HEK293 (cell line): ENCODE data around the gene KRT8.
A peak's percentile ranks its signal among the peaks of the same experiment; 100 is the strongest.

ENCODE experiments used
- KLF16 ChIP-seq: fragments of 450-650 bp; formaldehyde crosslinking; IDR thresholded peaks from 2 replicates; pipeline ENCODE4 v1.5.1; 2017; ENCODE audit warnings: missing biosample characterization, missing genetic modification characterization
- KLF8 ChIP-seq: fragments of 450-650 bp; formaldehyde crosslinking; IDR thresholded peaks from 2 replicates; pipeline ENCODE4 v1.5.1; 2016; ENCODE audit warnings: missing biosample characterization, missing genetic modification characterization
- TCF7L2 ChIP-seq: IDR thresholded peaks from 2 replicates; pipeline ENCODE4 v1.6.1; 2011; ENCODE audit warnings: low read depth, mild to moderate bottlenecking, inconsistent platforms, low read length, moderate library complexity, borderline replicate concordance
- ZFHX2 ChIP-seq: fragments of 450-650 bp; formaldehyde crosslinking; conservative IDR thresholded peaks from 2 replicates; pipeline ENCODE4 v1.5.1; 2016; ENCODE audit warnings: missing biosample characterization, missing genetic modification characterization
- ZNF133 ChIP-seq: fragments of 450-650 bp; formaldehyde crosslinking; IDR thresholded peaks from 2 replicates; pipeline ENCODE4 v1.5.1; 2016; ENCODE audit warnings: missing biosample characterization, missing genetic modification characterization
- ZNF184 ChIP-seq: fragments of 450-650 bp; IDR thresholded peaks from 2 replicates; pipeline ENCODE4 v1.5.1; 2018; ENCODE audit warnings: missing biosample characterization, mild to moderate bottlenecking, missing genetic modification characterization
- ZNF366 ChIP-seq: fragments of 450-650 bp; formaldehyde crosslinking; conservative IDR thresholded peaks from 2 replicates; pipeline ENCODE4 v1.5.1; 2016; ENCODE audit warnings: missing biosample characterization, missing genetic modification characterization
- ZNF76 ChIP-seq: fragments of 450-650 bp; formaldehyde crosslinking; IDR thresholded peaks from 2 replicates; pipeline ENCODE4; 2016; ENCODE audit warnings: low read depth, missing biosample characterization, missing genetic modification characterization, borderline replicate concordance
- TF ChIP-seq, protein P1 (sequence below): fragments of 450-650 bp; formaldehyde crosslinking; IDR thresholded peaks from 2 replicates; pipeline ENCODE4 v1.5.1; 2016; ENCODE audit warnings: missing biosample characterization, missing genetic modification characterization
- TF ChIP-seq, protein P2 (sequence below): fragments of 450-650 bp; formaldehyde crosslinking; IDR thresholded peaks from 2 replicates; pipeline ENCODE4 v1.5.1; 2016; ENCODE audit warnings: missing biosample characterization, missing genetic modification characterization
- TF ChIP-seq, protein P3 (sequence below): fragments of 450-650 bp; IDR thresholded peaks from 2 replicates; pipeline ENCODE4 v1.5.1; 2018; ENCODE audit warnings: missing biosample characterization, missing genetic modification characterization
- TF ChIP-seq, protein P4 (sequence below): fragments of 450-650 bp; formaldehyde crosslinking; IDR thresholded peaks from 2 replicates; pipeline ENCODE4 v1.5.1; 2016; ENCODE audit warnings: missing biosample characterization, missing genetic modification characterization
- TF ChIP-seq, protein P5 (sequence below): fragments of 450-650 bp; IDR thresholded peaks from 2 replicates; pipeline ENCODE4 v1.5.1; 2018; ENCODE audit warnings: missing biosample characterization, mild to moderate bottlenecking, missing genetic modification characterization
- TF ChIP-seq, protein P6 (sequence below): fragments of 450-650 bp; formaldehyde crosslinking; IDR thresholded peaks from 2 replicates; pipeline ENCODE4 v1.5.1; 2016; ENCODE audit warnings: missing biosample characterization, missing genetic modification characterization, low read depth
- TF ChIP-seq, protein P7 (sequence below): fragments of 450-650 bp; formaldehyde crosslinking; IDR thresholded peaks from 2 replicates; pipeline ENCODE4; 2016; ENCODE audit warnings: missing biosample characterization, missing genetic modification characterization
- TF ChIP-seq, protein P8 (sequence below): fragments of 450-650 bp; formaldehyde crosslinking; conservative IDR thresholded peaks from 2 replicates; pipeline ENCODE4 v1.5.1; 2016; ENCODE audit warnings: low read depth, missing biosample characterization, missing genetic modification characterization

The KRT8 gene

DNA sequence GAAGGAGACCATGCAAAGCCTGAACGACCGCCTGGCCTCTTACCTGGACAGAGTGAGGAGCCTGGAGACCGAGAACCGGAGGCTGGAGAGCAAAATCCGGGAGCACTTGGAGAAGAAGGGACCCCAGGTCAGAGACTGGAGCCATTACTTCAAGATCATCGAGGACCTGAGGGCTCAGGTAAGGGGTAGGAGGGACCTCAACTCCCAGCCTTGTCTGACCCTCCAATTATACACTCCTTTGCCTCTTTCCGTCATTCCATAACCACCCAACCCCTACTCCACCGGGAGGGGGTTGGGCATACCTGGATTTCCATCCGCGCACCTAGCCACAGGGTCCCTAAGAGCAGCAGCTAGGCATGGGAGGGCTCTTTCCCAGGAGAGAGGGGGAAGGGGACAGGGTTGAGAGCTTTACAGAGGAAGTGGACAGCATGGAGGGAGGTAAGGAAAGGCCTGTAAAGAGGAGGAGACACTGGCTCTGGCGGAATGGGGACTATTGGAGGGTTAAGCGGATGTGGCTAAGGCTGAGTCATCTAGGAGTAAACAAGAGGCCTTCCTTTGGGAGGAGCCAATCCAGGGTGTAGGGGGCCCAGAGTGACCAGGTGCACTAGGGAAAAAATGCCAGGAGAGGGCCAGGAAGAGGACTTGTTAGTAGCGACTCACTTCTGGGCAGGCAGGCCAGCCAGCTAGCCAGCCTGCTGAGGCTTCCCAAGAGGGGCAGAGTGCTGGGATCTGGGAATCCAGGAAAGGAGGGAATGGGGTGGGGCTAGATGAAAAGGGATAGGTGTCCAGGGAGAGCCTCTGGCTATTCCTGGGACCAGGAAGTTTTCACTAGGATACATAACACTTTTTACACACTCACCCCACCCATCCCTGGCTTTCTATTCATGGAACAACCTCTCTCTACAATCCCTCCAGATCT is 44.8 kb upstream of the KRT8 start (continued):
- TF ChIP-seq, protein P1, sequence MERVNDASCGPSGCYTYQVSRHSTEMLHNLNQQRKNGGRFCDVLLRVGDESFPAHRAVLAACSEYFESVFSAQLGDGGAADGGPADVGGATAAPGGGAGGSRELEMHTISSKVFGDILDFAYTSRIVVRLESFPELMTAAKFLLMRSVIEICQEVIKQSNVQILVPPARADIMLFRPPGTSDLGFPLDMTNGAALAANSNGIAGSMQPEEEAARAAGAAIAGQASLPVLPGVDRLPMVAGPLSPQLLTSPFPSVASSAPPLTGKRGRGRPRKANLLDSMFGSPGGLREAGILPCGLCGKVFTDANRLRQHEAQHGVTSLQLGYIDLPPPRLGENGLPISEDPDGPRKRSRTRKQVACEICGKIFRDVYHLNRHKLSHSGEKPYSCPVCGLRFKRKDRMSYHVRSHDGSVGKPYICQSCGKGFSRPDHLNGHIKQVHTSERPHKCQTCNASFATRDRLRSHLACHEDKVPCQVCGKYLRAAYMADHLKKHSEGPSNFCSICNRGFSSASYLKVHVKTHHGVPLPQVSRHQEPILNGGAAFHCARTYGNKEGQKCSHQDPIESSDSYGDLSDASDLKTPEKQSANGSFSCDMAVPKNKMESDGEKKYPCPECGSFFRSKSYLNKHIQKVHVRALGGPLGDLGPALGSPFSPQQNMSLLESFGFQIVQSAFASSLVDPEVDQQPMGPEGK (tag by site-specific recombination): peak; percentile 93
- TF ChIP-seq ZNF366: peak; percentile 96
- TF ChIP-seq TCF7L2: no peak
- TF ChIP-seq, protein P2, sequence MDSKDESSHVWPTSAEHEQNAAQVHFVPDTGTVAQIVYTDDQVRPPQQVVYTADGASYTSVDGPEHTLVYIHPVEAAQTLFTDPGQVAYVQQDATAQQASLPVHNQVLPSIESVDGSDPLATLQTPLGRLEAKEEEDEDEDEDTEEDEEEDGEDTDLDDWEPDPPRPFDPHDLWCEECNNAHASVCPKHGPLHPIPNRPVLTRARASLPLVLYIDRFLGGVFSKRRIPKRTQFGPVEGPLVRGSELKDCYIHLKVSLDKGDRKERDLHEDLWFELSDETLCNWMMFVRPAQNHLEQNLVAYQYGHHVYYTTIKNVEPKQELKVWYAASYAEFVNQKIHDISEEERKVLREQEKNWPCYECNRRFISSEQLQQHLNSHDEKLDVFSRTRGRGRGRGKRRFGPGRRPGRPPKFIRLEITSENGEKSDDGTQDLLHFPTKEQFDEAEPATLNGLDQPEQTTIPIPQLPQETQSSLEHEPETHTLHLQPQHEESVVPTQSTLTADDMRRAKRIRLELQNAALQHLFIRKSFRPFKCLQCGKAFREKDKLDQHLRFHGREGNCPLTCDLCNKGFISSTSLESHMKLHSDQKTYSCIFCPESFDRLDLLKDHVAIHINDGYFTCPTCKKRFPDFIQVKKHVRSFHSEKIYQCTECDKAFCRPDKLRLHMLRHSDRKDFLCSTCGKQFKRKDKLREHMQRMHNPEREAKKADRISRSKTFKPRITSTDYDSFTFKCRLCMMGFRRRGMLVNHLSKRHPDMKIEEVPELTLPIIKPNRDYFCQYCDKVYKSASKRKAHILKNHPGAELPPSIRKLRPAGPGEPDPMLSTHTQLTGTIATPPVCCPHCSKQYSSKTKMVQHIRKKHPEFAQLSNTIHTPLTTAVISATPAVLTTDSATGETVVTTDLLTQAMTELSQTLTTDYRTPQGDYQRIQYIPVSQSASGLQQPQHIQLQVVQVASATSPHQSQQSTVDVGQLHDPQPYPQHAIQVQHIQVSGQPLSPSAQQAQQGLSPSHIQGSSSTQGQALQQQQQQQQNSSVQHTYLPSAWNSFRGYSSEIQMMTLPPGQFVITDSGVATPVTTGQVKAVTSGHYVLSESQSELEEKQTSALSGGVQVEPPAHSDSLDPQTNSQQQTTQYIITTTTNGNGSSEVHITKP: peak; percentile 97
- TF ChIP-seq, protein P3, sequence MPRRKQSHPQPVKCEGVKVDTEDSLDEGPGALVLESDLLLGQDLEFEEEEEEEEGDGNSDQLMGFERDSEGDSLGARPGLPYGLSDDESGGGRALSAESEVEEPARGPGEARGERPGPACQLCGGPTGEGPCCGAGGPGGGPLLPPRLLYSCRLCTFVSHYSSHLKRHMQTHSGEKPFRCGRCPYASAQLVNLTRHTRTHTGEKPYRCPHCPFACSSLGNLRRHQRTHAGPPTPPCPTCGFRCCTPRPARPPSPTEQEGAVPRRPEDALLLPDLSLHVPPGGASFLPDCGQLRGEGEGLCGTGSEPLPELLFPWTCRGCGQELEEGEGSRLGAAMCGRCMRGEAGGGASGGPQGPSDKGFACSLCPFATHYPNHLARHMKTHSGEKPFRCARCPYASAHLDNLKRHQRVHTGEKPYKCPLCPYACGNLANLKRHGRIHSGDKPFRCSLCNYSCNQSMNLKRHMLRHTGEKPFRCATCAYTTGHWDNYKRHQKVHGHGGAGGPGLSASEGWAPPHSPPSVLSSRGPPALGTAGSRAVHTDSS (tag by site-specific recombination): no peak
- TF ChIP-seq ZFHX2 (tag by site-specific recombination): no peak
- TF ChIP-seq ZNF76: peak; percentile 78; the same call in 1 of the 2 replicates
- TF ChIP-seq, protein P4, sequence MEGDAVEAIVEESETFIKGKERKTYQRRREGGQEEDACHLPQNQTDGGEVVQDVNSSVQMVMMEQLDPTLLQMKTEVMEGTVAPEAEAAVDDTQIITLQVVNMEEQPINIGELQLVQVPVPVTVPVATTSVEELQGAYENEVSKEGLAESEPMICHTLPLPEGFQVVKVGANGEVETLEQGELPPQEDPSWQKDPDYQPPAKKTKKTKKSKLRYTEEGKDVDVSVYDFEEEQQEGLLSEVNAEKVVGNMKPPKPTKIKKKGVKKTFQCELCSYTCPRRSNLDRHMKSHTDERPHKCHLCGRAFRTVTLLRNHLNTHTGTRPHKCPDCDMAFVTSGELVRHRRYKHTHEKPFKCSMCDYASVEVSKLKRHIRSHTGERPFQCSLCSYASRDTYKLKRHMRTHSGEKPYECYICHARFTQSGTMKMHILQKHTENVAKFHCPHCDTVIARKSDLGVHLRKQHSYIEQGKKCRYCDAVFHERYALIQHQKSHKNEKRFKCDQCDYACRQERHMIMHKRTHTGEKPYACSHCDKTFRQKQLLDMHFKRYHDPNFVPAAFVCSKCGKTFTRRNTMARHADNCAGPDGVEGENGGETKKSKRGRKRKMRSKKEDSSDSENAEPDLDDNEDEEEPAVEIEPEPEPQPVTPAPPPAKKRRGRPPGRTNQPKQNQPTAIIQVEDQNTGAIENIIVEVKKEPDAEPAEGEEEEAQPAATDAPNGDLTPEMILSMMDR (tag by site-specific recombination): peak; percentile 62; the same call in 1 of the 2 replicates
- peak; percentile 99 for TF ChIP-seq ZNF133
- TF ChIP-seq, protein P5, sequence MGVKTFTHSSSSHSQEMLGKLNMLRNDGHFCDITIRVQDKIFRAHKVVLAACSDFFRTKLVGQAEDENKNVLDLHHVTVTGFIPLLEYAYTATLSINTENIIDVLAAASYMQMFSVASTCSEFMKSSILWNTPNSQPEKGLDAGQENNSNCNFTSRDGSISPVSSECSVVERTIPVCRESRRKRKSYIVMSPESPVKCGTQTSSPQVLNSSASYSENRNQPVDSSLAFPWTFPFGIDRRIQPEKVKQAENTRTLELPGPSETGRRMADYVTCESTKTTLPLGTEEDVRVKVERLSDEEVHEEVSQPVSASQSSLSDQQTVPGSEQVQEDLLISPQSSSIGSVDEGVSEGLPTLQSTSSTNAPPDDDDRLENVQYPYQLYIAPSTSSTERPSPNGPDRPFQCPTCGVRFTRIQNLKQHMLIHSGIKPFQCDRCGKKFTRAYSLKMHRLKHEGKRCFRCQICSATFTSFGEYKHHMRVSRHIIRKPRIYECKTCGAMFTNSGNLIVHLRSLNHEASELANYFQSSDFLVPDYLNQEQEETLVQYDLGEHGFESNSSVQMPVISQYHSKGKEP (tag by site-specific recombination): no peak
- TF ChIP-seq, protein P6, sequence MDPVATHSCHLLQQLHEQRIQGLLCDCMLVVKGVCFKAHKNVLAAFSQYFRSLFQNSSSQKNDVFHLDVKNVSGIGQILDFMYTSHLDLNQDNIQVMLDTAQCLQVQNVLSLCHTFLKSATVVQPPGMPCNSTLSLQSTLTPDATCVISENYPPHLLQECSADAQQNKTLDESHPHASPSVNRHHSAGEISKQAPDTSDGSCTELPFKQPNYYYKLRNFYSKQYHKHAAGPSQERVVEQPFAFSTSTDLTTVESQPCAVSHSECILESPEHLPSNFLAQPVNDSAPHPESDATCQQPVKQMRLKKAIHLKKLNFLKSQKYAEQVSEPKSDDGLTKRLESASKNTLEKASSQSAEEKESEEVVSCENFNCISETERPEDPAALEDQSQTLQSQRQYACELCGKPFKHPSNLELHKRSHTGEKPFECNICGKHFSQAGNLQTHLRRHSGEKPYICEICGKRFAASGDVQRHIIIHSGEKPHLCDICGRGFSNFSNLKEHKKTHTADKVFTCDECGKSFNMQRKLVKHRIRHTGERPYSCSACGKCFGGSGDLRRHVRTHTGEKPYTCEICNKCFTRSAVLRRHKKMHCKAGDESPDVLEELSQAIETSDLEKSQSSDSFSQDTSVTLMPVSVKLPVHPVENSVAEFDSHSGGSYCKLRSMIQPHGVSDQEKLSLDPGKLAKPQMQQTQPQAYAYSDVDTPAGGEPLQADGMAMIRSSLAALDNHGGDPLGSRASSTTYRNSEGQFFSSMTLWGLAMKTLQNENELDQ (tag by site-specific recombination): no peak
- peak; percentile 81 for TF ChIP-seq KLF16
- TF ChIP-seq KLF8 (tag by site-specific recombination): peak; percentile 88
- no peak for TF ChIP-seq ZNF184 (tag by site-specific recombination)
- TF ChIP-seq, protein P7, sequence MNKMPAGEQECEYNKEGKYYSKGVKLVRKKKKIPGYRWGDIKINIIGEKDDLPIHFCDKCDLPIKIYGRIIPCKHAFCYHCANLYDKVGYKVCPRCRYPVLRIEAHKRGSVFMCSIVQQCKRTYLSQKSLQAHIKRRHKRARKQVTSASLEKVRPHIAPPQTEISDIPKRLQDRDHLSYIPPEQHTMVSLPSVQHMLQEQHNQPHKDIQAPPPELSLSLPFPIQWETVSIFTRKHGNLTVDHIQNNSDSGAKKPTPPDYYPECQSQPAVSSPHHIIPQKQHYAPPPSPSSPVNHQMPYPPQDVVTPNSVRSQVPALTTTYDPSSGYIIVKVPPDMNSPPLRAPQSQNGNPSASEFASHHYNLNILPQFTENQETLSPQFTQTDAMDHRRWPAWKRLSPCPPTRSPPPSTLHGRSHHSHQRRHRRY (tag by site-specific recombination): no peak
- TF ChIP-seq, protein P8, sequence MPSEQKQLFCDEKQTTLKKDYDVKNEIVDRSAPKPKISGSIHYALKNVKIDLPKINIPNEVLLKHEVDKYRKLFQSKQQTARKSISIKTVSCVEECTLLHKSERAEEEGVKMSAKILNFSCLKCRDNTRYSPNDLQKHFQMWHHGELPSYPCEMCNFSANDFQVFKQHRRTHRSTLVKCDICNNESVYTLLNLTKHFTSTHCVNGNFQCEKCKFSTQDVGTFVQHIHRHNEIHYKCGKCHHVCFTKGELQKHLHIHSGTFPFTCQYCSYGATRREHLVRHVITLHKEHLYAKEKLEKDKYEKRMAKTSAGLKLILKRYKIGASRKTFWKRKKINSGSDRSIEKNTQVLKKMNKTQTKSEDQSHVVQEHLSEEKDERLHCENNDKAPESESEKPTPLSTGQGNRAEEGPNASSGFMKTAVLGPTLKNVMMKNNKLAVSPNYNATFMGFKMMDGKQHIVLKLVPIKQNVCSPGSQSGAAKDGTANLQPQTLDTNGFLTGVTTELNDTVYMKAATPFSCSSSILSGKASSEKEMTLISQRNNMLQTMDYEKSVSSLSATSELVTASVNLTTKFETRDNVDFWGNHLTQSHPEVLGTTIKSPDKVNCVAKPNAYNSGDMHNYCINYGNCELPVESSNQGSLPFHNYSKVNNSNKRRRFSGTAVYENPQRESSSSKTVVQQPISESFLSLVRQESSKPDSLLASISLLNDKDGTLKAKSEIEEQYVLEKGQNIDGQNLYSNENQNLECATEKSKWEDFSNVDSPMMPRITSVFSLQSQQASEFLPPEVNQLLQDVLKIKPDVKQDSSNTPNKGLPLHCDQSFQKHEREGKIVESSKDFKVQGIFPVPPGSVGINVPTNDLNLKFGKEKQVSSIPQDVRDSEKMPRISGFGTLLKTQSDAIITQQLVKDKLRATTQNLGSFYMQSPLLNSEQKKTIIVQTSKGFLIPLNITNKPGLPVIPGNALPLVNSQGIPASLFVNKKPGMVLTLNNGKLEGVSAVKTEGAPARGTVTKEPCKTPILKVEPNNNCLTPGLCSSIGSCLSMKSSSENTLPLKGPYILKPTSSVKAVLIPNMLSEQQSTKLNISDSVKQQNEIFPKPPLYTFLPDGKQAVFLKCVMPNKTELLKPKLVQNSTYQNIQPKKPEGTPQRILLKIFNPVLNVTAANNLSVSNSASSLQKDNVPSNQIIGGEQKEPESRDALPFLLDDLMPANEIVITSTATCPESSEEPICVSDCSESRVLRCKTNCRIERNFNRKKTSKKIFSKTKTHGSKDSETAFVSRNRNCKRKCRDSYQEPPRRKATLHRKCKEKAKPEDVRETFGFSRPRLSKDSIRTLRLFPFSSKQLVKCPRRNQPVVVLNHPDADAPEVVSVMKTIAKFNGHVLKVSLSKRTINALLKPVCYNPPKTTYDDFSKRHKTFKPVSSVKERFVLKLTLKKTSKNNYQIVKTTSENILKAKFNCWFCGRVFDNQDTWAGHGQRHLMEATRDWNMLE (tag by site-specific recombination): peak; percentile 33
